ENCODE results near the gene EXTL1.

EXTL1 gene

DNA sequence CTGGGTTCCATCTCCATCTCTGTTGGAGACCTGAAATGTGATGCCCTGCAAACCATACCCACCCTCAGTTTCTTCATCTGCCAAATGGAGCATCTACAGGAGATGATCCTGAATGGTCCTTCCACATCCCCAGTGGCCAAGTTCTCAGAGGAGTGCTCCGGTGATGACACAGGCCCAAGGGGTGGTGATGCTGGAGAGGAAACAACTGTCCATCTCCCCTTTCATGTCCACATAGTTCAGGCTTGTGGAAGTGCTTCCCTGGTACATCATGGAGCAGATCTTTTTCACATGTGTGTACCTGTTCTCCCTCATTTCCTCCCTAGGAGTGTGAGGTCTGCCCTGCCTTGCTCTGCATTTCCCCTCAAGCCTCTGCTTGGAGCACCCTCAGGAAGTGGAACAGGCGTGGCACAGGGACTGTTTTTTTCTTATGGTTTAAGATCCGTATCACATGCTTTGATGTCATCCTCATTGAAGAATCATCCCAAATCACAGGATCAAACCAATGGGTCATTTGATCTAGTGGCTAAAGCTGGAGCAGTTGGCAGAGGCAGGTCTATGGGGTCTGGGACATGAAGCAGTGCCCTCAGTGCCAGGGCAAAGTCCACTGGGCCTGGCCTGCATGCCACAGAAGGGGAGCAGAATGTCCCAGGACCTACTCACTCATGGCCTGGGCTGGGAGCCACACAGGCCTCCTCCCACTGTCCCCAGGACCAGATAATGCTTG, 54.0 kb downstream of the EXTL1 start:
- no peak for DNase-seq

DNA sequence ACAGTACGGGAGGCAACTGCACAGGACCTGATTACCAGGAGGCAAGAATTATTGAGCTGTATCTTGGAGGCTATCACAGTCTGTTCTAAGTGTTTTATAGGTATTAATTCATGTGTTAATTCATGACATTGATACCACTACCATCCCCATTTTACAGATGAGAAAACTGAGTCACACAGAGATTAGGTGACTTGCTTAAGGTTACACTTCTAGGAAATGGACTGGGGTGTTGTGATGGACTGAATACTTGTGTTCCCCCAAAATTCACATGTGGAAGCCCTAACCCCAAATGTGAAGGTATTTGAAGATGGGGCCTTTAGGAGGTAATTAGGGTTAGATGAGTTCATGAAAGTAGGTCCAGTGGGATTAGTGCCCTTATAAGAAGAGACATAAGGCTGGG, 55.9 kb downstream of the EXTL1 start:
- DNase-seq: no peak

DNA sequence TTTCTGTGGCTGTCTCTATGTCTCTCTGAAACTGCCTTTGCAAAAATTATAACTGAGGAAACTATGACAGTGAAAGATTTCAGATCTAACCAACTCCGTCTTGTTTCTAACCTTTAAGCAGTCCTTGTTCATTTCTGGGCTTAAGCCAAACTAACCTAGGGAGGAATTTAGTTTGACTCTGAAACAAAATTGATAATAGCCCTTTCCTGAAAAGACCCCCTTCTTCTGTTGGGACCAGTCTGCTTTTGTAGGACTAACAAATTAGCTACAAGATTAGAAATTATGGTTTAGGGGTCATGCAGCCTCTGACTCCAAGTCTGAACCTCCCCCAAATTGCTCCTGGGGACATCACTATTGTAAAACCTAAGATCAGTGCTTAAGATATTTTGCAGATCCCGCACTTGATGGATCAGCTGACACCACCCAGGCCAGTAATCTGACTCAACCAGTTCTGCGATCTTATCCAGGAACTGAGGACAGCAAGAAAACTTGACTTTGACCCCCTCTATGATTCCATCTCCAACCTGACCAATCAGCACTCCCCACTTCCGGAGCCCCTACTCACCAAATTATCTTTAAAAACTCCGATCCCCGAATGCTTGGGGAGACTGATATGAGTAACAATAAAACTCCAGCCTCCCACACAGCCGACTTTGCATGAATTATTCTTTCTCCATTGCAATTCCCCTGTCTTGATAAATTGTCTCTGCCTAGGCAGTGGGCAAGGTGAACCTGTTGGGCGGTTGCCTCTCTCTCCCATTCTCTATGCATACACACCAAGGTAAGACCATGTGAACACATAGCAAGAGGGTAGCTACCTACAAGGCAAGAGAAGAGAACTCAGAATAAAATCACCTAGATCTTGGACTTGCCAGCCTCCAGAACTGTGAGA, 57.0 kb downstream of the EXTL1 start:
- DNase-seq: no peak

DNA sequence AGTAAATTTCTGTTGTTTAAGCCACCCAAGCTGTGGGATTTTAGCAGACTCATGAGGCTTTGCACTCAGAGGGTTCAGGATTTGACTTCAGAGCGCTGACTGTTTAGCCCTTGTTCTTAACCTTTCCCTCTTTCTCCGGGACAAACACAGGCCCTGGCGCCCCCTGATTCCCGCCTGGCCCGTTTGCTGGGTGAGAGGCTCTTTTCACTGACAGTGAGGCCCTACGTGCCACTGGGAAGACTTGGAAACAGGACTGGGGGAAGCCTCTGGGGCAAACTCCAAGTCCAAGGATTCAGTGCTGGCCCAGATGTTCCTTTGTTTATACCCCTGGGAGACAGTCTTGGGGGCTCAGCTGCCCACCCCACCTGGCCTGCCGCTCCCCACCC, 57.6 kb downstream of the EXTL1 start:
- no peak for DNase-seq

DNA sequence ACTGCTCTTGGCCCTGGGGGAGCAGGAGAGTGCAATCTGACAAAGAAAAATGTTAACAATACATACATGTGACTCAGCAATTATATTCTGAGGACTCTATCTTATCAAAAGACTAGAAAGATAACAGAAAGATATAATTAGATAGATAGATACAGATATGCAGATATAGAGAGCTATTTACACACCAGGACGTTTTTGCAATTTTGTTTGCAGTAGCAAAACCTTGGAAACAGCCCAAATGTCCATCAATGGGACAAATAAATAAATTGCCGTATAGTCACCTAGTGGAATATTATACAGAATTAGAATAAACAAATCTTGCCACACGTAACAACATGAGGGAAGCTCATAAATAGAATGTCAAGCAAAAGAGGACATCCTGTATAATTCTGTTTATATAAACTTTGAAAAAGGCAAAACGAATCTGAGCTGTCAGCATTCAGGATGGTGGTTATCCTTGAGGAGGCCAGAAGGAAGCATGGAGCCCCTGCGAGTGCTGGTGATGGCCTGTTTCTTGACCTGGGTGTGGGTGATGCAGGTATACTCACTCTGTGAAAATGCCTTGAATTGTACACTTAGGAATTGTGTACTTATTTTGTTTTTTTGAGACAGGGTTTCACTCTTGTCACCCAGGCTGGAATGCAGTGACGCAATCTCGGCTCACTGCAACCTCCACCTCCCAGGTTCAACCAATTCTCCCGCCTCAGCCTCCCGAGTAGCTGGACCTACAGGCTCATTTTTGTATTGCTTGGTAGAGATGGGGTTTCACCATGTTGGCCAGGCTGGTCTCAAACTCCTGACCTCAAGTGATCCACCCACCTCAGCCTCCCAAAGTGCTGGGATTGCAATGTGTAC, 58.6 kb downstream of the EXTL1 start:
- DNase-seq: no peak

DNA sequence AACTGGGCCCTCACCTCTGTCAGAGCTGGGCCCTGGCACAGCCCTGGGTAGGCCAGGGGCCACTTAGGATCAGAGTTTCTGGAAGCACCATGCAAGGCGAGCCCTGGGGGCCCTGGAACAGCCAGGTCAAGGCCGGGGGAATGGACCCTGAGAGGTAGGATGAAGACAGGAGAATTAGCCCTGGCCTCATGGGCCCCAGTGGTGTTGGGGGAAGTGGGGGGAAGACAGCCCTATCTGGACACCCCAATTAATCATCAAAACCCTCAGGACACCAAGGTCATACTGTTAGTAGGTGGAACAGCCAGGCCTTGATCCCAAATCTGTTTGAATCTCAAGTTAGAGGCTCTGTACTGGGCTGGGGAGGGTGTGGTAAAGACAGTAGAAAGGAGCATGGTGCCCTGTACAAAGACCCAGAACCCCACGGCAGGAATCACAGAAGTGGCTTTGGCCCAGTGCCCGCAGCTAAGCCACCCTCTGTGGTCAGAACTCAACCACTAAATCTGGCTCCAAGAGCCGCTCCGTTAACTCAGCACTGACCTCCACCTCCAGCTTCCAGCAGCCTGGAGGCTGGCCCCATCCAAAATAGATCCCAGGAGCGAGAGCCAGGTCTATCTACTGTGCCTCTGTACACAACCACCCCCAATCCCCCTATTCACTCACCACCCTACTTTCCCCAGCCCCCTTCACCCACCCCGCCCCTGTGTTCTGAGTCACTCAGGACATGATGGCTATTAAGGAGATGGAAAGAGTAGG, 59.9 kb downstream of the EXTL1 start:
- DNase-seq: no peak

DNA sequence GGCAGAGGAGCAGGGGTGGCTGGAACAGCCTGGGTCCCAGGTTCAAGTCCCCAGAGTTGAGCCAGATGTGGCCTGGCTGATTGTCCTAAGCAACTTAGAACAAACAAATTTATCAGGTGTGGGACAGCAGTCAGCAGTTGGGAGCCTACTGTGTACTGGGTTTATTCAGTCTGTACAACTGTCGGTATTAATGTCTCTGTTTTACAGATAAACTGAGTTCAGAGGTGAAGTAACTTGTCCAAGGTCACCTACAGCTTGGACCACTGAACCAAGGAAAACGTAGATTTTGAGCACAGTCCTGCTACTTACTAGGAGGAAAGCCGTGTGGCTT, 60.4 kb downstream of the EXTL1 start:
- DNase-seq: no peak

DNA sequence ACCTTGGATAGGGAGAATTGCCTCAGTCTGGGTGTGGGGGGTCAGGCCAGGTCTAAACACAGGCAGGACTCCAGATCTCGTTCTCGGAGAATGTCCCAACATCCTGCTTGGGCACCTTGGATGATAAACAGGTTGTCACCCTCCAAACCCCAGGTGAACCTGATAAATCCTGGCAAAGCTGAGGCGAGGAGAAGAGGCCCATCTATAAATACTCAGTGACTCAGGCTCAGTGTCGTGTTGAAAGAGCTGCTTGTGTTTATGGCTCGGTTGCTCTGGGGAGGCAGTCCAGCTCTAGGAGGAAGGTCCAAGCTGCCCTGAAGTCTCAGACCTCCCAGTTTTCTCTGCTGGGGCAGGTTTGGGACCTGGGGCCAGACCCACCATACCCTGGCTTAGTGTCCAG, 61.6 kb downstream of the EXTL1 start:
- DNase-seq: no peak

DNA sequence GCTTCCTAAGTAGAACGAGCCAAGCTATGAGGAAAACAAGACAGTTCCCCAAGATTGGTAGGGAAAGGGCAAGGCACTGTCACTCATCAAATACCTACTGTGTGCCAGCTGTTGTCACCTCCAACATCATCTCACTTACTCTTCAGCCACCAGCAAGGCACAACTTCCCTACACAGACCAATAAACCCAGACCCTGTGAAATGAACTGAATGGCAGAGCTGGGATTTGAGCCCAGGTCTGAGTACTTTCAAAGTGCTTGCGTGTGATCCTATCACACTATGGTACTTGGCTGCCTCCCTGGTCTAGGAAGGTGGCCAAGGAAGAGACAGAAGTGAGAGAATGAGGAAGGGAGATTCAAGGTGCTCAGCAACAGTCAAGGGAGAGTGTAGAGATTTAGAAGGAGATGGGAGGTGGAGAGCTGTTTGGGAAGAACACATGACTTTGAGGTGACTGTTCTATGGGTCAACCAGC, 62.6 kb downstream of the EXTL1 start:
- DNase-seq: no peak

DNA sequence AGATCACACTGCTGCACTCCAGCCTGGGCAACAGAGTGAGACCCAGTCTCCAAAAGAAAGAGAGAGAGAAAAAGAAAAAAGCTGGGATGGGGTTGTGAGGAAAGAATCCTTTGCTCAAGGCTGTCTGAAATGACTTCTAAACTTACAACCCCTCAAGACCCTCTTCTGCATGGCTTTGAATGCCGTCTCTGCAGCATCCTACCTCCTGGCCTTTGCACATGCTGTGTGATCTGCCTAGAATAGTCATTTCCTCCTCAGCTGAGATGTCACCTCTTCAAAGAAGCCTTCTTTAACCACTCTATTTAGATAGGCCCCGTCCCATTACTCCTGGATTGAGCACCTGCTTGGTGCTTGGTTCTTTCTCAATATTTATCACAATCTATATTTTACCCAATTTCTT, 63.3 kb downstream of the EXTL1 start:
- no peak for DNase-seq

Measured in T-helper 1 cell (primary cell).